ENCODE results near the gene FAM193B.

Gene FAM193B

GRCh38 chr5:177554474-177555111 lies at the start of gene FAM193B:
Gene FAM193B, minus strand, starts transcription at chr5:177554563. Its CDS starts 105 bp downstream, at chr5:177554458.
- DNase-seq, result peak; percentile 98

- no peak for DNase-seq
These were observed 49.8 kb upstream of the FAM193B start for GRCh38 chr5:177604116-177604521.

- DNase-seq, result no peak
These were observed 49.3 kb upstream of the FAM193B start for GRCh38 chr5:177603631-177604030.

- no peak for DNase-seq
These were observed 48.1 kb upstream of the FAM193B start for GRCh38 chr5:177602458-177602830.

- DNase-seq, result peak; percentile 40
These were observed 47.5 kb upstream of the FAM193B start for GRCh38 chr5:177601577-177602457.

GRCh38 chr5:177601126-177601525 lies 46.8 kb upstream of the FAM193B start:
- DNase-seq, result no peak

- DNase-seq, result peak; percentile 33
These were observed 46.2 kb upstream of the FAM193B start for GRCh38 chr5:177600508-177601018.

GRCh38 chr5:177599731-177600507 lies 45.6 kb upstream of the FAM193B start, which contains the start of gene B4GALT7:
Gene B4GALT7, plus strand, starts transcription at chr5:177600132. Its CDS starts 79 bp downstream, at chr5:177600211.
- DNase-seq, result peak; percentile 92

- DNase-seq, result no peak
These were observed 44.1 kb upstream of the FAM193B start for GRCh38 chr5:177598477-177598876.

- no peak for DNase-seq
These were observed 42.4 kb upstream of the FAM193B start for GRCh38 chr5:177596775-177597238.

- DNase-seq, result no peak
These were observed 41.8 kb upstream of the FAM193B start for GRCh38 chr5:177595991-177596774.

GRCh38 chr5:177595026-177595585 lies 40.7 kb upstream of the FAM193B start:
- no peak for DNase-seq

- DNase-seq, result no peak
These were observed 39.7 kb upstream of the FAM193B start for GRCh38 chr5:177594071-177594470.

GRCh38 chr5:177593511-177593910 lies 39.1 kb upstream of the FAM193B start:
- no peak for DNase-seq

GRCh38 chr5:177592905-177593304 lies 38.5 kb upstream of the FAM193B start:
- DNase-seq, result no peak

GRCh38 chr5:177592010-177592834 lies 37.9 kb upstream of the FAM193B start, which contains the start of gene TMED9:
Gene TMED9, plus strand, starts transcription at chr5:177592203. Its CDS starts 12 bp downstream, at chr5:177592215.
- peak; percentile 92 for DNase-seq

GRCh38 chr5:177591690-177592009 lies 37.3 kb upstream of the FAM193B start:
- DNase-seq, result no peak

GRCh38 chr5:177590406-177590805 lies 36.0 kb upstream of the FAM193B start:
- no peak for DNase-seq

- no peak for DNase-seq
These were observed 34.1 kb upstream of the FAM193B start for GRCh38 chr5:177588413-177588909.

GRCh38 chr5:177578316-177578715 lies 24.0 kb upstream of the FAM193B start:
- DNase-seq, result no peak

- DNase-seq, result no peak
These were observed 21.8 kb upstream of the FAM193B start for GRCh38 chr5:177576169-177576568.
